VCaP (cell line): Measurements from ENCODE around the gene HSD17B7.

Experiments used
- H3K27ac ChIP-seq: fragments of 450-650 bp; 2 replicates; pipeline ENCODE4 v1.5.1; 2017
- CTCF ChIP-seq: fragments of 450-650 bp; conservative IDR thresholded peaks from 2 replicates; pipeline ENCODE4 v1.5.1; 2017; ENCODE audit warnings: mild to moderate bottlenecking, moderate library complexity

The HSD17B7 gene

GRCh38 chr1:162861101-162861500 is 70.6 kb downstream of the HSD17B7 start, which contains the start of gene CCDC190:
Gene CCDC190 (minus strand): TSS chr1:162861175. CDS start chr1:162859646, 1,529 bp downstream.
- no peak within 1 kb of the TSS for H3K27ac ChIP-seq
- no peak for TF ChIP-seq CTCF

- no peak for TF ChIP-seq CTCF
Measured at GRCh38 chr1:162861625-162862024, 71.1 kb downstream of the HSD17B7 start.

More at GRCh38 chr1:162861625-162862024, 71.1 kb downstream of the HSD17B7 start:
- no peak overlapping the region for H3K27ac ChIP-seq
